GM19043 (cell line): ENCODE results near the gene KCNJ10.
"Not testable (repeated sequence)": the region's sequence is repeated elsewhere in the genome, so short reads cannot be mapped to it uniquely, and the experiment has no call there.

Source experiments
- ATAC-seq: cut with Tn5 transposase; IDR thresholded peaks from one replicate; pipeline ENCODE4 v1.9.1; 2021; ENCODE audit warnings: low read depth; ENCODE audit not compliant: unreplicated experiment

The KCNJ10 gene

GRCh38 chr1:160063176-160063575 is 6.8 kb downstream of the KCNJ10 start:
- no peak for ATAC-seq

DNA sequence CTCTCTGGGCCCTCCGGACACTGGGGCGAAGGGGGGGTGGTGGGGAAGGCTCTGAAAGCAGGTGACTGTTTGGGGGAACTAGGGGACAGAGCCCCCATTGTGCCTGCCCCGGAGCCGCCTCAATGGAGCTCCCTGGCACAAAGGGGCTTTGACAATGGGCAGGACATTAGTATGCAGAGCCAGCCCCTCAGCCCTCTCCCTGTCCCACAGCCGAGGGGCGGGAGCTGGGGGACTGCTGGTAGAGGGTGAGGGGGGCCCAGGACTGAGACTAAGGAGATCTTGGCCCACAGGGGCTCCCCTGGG is 7.8 kb downstream of the KCNJ10 start:
- no peak for ATAC-seq

DNA sequence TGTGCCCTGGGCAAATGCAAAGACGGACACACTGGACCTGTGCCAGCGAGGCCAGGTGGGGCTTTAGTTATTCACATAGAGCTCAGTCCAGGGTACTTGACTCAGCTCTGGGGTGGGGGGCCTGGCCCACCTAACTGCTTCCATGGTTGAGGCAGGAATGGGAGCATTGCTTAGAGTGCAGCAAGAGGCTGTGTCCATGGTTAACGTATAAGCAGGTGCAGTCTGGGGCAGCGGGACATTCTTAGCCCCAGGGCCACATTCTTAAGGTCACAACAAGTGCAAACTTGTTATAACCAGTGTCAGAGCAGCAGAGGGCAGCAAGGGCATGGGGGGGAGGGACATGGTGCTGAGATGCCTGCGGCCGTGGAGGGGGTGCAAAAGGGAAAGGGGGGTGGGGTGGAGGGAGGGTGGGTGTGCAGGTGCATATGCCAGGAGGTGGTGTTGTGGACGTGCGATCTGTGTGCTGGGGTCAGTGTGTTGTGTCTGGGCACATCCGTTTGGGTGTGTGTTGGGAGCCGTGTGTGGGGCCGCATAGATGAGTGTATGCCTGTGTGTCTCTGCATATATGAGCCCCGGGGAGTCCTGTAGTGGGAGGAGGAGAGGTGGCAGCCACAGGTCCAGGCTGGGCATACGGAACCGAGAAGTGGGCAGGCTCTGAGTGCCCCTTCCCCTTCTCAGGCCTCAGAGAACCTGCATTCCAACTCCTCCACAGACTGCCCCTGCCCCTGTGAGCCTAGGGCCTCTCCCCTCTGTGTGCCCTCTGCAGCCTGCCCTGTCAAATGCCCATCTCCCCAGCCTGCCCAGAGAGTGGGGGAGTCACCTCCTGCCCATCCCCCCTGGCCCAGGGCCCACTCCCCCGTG is 8.4 kb downstream of the KCNJ10 start:
- ATAC-seq: no peak

- ATAC-seq: no peak
Measured at GRCh38 chr1:160058087-160058486, 11.9 kb downstream of the KCNJ10 start.

DNA sequence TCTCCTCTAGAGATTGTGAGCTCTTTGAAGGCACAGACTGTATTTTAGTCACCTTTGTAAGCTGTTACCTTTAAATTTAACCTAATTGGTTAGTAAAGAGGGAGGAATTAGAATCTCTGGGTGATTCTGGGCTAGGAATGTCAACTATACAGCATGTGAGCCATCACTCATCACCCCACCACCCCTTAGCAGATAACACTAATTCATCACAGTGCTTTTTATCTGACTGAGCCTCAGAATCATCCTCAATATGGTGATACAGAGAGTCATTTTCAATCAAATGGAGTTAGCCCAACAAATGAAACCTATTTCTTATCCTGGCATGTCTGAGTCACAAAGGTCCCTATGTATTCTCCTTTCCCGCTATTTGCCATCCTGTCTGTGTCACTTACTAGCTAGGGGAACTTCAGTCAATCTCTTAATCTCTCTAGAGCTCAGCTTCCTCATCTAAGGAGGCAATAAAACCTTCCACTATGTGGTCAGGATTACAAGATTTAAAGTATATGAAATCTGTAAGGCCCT is 13.3 kb downstream of the KCNJ10 start:
- no peak for ATAC-seq

- ATAC-seq: no peak
Measured at GRCh38 chr1:160053548-160054365, 16.2 kb downstream of the KCNJ10 start.

DNA sequence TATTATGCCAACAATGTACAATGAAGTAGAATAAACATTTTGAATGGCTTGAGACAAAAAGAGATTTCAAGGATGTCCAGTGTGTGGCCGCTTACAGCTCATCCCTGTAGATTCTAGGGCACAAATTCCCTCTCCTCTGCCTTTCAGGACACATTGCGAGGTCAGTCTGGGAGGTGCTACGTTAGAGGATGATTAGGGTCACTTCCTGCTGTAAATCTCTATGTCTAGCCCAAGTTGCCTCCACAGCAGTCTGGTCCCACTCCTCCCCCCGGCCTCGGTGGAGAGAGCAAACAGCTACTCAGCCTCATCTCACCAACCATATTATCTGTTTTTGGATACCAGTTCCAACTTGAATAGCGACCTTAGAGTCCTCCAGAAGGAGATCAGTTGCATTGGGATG is 17.0 kb downstream of the KCNJ10 start:
- no peak for ATAC-seq

GRCh38 chr1:160050619-160051018 is 19.3 kb downstream of the KCNJ10 start:
- no peak for ATAC-seq

GRCh38 chr1:160050182-160050581 is 19.8 kb downstream of the KCNJ10 start:
- not testable (repeated sequence) for ATAC-seq

- ATAC-seq: no peak
Measured at GRCh38 chr1:160049101-160049500, 20.9 kb downstream of the KCNJ10 start.

- ATAC-seq: no peak
Measured at GRCh38 chr1:160048335-160048734, 21.6 kb downstream of the KCNJ10 start.

- no peak for ATAC-seq
Measured at GRCh38 chr1:160047111-160047991, 22.6 kb downstream of the KCNJ10 start.

DNA sequence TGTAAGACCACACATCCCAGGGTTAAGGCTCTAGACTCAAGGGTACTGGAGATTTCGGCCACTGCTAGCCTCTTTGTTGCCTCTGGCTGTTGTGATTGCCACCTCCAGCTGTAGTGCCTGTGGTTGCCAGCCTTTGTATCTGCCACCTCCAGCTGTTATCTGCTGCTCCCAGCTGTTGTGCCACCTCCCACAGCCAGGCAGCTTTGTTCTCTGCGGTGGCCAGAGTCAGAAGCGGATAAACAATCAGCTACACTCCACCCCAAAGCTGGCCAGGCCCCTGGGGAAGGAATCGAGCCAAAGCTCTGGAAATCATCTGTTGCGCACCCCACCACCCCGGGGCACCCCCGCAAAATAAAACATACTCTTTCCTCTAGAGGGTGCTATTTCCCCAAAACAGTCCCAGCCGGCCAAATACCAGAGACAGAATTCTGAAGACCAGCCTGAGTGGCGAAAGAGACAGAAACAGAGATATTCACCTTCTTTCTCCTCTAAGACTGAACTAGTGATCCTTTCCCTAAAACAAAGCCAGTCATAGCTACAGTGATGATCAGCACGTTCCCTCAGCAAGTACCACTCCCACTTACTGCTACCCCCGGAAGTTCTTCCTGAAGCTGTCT is 23.4 kb downstream of the KCNJ10 start:
- no peak for ATAC-seq

DNA sequence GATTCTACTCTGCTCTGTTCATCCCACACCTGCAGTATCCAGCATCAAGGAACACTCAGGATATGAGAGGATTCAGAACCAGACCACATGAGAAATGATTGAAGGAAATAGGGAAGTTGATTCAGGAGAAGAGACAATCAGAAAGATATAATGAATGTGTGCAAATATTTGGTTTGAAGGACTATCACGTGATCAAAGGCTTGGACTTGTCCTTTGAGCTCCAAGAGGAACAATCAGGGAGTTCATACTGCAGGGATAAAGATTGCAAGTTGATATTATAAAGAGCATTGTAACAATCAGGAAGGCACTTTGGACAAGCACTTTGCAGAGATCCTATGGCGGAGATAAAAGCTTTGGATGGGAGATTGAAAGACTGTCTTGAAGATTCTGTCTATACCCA is 24.3 kb downstream of the KCNJ10 start:
- ATAC-seq: no peak

DNA sequence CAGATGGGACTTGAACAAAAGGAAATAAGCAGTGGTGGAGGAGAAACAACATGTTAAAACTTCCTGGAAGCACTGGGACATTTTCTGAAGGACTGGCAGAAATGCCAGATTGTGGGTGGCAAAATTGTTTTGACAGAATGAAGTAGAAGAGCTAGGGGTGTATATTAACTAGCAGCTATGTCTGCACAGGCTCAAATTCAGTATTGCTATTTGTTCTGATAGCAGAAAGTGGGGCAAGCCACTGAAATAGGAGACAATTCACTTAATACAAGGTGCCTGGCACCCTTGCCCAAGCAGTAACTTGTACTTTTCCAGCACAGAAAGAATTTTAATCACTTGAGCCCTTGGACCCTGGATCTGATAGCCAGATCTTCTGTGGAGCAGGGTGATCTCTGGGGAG is 26.4 kb downstream of the KCNJ10 start:
- ATAC-seq: no peak

- ATAC-seq: no peak
Measured at GRCh38 chr1:160040476-160040875, 29.5 kb downstream of the KCNJ10 start.

DNA sequence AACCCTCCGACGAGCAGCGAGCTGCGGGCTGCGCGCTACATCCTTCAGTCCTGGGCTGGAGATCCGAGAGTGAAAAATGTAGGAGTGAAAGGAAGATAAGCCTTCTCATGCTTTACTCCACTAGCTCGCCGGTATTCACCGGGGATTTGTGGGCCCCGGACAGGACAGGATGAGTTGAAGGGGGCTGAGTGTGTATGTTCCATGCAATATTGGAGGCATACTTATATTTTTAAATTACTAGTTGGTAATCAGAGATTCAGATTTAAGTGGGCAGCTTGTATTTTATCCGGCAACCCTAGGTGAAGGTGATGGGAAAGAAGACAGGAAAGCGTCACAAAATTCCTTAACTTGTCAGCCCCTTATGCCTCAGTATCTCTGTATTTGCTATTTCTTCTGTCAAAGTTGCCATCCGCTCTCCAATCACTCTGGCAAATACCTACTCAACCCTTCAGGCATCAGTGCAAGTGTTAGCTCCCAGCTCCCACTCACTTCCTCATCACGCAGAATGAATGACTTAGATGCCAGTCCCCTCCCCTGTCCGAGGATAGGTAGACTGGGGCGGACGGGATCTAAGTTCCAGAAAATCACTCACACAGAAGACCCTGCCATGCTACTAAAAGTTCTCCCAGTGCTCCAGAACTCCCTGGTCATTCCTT is 37.7 kb downstream of the KCNJ10 start:
- ATAC-seq: no peak

DNA sequence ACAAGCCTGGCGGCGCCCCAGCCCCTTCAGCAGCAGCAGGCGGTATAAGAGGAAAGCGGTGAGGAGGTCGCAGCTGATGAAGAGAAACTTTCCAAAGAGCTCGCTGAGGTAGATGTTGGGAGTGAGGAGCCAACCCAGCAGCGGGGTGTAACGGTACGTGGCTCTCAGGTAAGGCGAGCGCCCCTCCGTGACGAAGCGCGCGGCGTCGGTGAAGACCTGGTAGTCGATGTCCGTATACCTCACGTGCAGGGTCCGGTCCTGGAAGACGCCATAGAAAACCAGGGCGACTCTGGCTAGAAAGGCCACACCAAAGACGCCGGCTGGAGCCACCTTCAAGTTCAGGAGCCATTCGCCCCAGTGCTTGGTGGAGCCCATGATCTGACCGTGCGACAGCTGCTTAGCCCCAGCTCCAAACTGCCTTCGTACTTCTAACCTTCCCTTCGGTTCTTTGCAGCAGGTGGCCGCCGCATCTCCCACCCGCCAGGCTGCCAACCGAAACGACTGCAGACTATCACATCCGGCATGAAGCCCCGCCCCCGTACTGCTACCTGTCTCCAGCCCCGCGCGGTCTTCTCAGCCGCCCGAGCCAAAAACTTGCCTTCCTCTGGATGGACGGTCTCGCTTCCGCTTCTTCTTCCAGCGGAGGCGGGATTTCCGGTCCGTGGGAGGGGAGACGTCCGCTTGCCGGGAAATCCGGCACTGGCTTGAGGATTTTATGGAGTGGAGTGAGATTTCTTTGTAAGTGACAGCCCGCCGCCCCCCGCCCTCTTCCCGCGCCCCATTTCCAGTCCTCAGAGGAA is 38.4 kb downstream of the KCNJ10 start, which contains the start of gene PIGM:
TSS of gene PIGM (minus strand) at position 626 of the 800 bp plus-strand sequence. CDS start at position 375, 251 bp downstream.
- ATAC-seq: peak; percentile 95
